Breast epithelium (tissue), 4 donors: ENCODE measurements around the gene SIGLEC10. TPM values are rescaled to one million over a fixed set of nuclear protein-coding genes. Genes with fewer than 3 reads are reported as not detected.

Experiments used
- DNase-seq, 2 donors: peaks; one replicate each; pipeline ENCODE4 v3.0.0-alpha.2; 2019; ENCODE audit warnings: low spot score in 2 of 2
- H3K27ac ChIP-seq, 2 donors: fragments of 200-600 bp; sonication (generic) in 1 of 2; one replicate each; pipeline ENCODE4 v1.5.1; 2016 to 2019; ENCODE audit warnings: mild to moderate bottlenecking in 1 of 2
- H3K27me3 ChIP-seq, 2 donors: fragments of 200-600 bp; sonication (generic) in 1 of 2; one replicate each; pipeline versions ENCODE4 v1.5.1 to v1.6.0; 2017 to 2019; ENCODE audit warnings: control low read depth in 1 of 2, mild to moderate bottlenecking in 1 of 2
- H3K36me3 ChIP-seq: fragments of 200-600 bp; one replicate; pipeline ENCODE4 v1.5.1; 2019
- H3K4me1 ChIP-seq, 2 donors: fragments of 200-600 bp; sonication (generic); one replicate each; pipeline ENCODE4 v1.5.1; 2016 to 2019; ENCODE audit warnings: control low read depth in 1 of 2
- H3K4me3 ChIP-seq, 3 donors: fragments of 200-600 bp; sonication (generic); 1 replicate in 2 of 3; 2 replicates in 1 of 3; pipeline ENCODE4 v1.5.1; 2016 to 2019; ENCODE audit warnings: mild to moderate bottlenecking in 3 of 3, moderate library complexity in 2 of 3
- H3K9me3 ChIP-seq, 2 donors: fragments of 200-600 bp; sonication (generic) in 1 of 2; one replicate each; pipeline ENCODE4 v1.5.1; 2016 to 2019; ENCODE audit warnings: control low read depth in 1 of 2
- CTCF ChIP-seq, 3 donors: fragments of 450-650 bp; IDR thresholded peaks; one replicate each; pipeline ENCODE4 v1.5.1; 2016 to 2017; ENCODE audit warnings: antibody characterized with exemption in 3 of 3, mild to moderate bottlenecking in 3 of 3, moderate library complexity in 3 of 3
- POLR2A ChIP-seq: fragments of 450-650 bp; IDR thresholded peaks from one replicate; pipeline ENCODE4 v1.6.1; 2016; ENCODE audit warnings: antibody characterized with exemption, mild to moderate bottlenecking, moderate library complexity
- POLR2AphosphoS5 ChIP-seq, 3 donors: sonication (generic); formaldehyde crosslinking; IDR thresholded peaks; one replicate each; pipeline ENCODE4 v1.6.1; 2017; ENCODE audit warnings: antibody characterized with exemption in 3 of 3
- intact Hi-C: fragments of 100-400 bp; cut with DNase I; formaldehyde crosslinking; loops from one replicate; pipeline ENCODE4 v1.15.1; 2023; ENCODE audit warnings: low total_unique reads
- total RNA-seq, 3 donors: library from RNA; depleted of rRNA; stranded (reverse); fragments of >200 nt; gene quantifications; one replicate each; pipeline ENCODE4 v1.1.0, GENCODE V29; 2016

SIGLEC10 gene
- total RNA-seq, 3 donors from 2014 or later = 1.8 to 17.0 (median 10.2) TPM

- Histone ChIP-seq H3K27me3 (no peaks in the 10 kb centered on the region), H3K36me3 (no peaks in the 10 kb centered on the region), H3K4me3 (no peak overlapping the region), H3K4me1 (no peaks in the 10 kb centered on the region), H3K27ac (no peak overlapping the region), H3K9me3 (no peaks in the 10 kb centered on the region)
- no peak for DNase-seq
- intact Hi-C loops = no loop called here
- TF ChIP-seq POLR2AphosphoS5 (IDR thresholded peaks at IDR 0.05) (no peak), CTCF (IDR thresholded peaks at IDR 0.05) (no peak), POLR2A (no peak)
These were observed 47.2 kb downstream of the SIGLEC10 start for GRCh38 chr19:51370230-51370629.

GRCh38 chr19:51368366-51369282 is 48.8 kb downstream of the SIGLEC10 start, which contains the start of gene CLDND2:
Gene CLDND2, minus strand, starts transcription at chr19:51369003. Its CDS starts 426 bp downstream, at chr19:51368577.
- TF ChIP-seq POLR2A (no peak), POLR2AphosphoS5 (IDR thresholded peaks at IDR 0.05) (no peak), CTCF (IDR thresholded peaks at IDR 0.05) (no peak)
- intact Hi-C loops = no loop called here

GRCh38 chr19:51367565-51368365 is 49.7 kb downstream of the SIGLEC10 start:
- intact Hi-C loops = no loop called here
- TF ChIP-seq POLR2AphosphoS5 (IDR thresholded peaks at IDR 0.05) (peak in 2 of 3 donors; percentile 30 to 45), POLR2A (no peak)
- H3K9me3 ChIP-seq = no peaks in the 10 kb centered on the region

More at GRCh38 chr19:51368366-51369282, 48.8 kb downstream of the SIGLEC10 start, which contains the start of gene CLDND2:
- no peak for DNase-seq
- Histone ChIP-seq H3K27ac (peak within 1 kb of the TSS; percentile 94), H3K27me3 (no peaks in the 10 kb centered on the region), H3K4me1 (no peaks in the 10 kb centered on the region), H3K36me3 (no peaks in the 10 kb centered on the region), H3K9me3 (no peaks in the 10 kb centered on the region), H3K4me3 (peak within 1 kb of the TSS; percentile 58 to 84 (median 82))

GRCh38 chr19:51367255-51367564 is 50.2 kb downstream of the SIGLEC10 start:
- Histone ChIP-seq H3K36me3 (no peaks in the 10 kb centered on the region), H3K9me3 (no peaks in the 10 kb centered on the region), H3K4me3 (peak overlapping the region; percentile 58 to 84 (median 82)), H3K4me1 (no peaks in the 10 kb centered on the region), H3K27ac (peak overlapping the region; percentile 94), H3K27me3 (no peaks in the 10 kb centered on the region)
- DNase-seq = no peak
- peak in 2 of 3 donors; percentile 17 to 91 for TF ChIP-seq POLR2AphosphoS5 (IDR thresholded peaks at IDR 0.05)
- peak; percentile 77 for TF ChIP-seq POLR2A
- TF ChIP-seq CTCF (IDR thresholded peaks at IDR 0.05) = peak in 1 of 3 donors; percentile 14
- intact Hi-C loops = no loop called here

More at GRCh38 chr19:51367565-51368365, 49.7 kb downstream of the SIGLEC10 start:
- peak overlapping the region; percentile 94 for H3K27ac ChIP-seq
- peak; percentile 97 to 99 for DNase-seq
- H3K4me3 ChIP-seq = peak overlapping the region; percentile 58 to 84 (median 82)
- no peaks in the 10 kb centered on the region for H3K4me1 ChIP-seq
- no peaks in the 10 kb centered on the region for H3K27me3 ChIP-seq
- no peaks in the 10 kb centered on the region for H3K36me3 ChIP-seq

- Histone ChIP-seq H3K4me1 (no peaks in the 10 kb centered on the region), H3K4me3 (peak overlapping the region; percentile 58 to 84 (median 82)), H3K36me3 (no peaks in the 10 kb centered on the region), H3K27me3 (no peaks in the 10 kb centered on the region), H3K9me3 (no peaks in the 10 kb centered on the region), H3K27ac (peak overlapping the region; percentile 94)
- intact Hi-C loops = no loop called here
- TF ChIP-seq CTCF (IDR thresholded peaks at IDR 0.05) (no peak), POLR2A (peak; percentile 58), POLR2AphosphoS5 (IDR thresholded peaks at IDR 0.05) (peak in 2 of 3 donors; percentile 29 to 84)
- peak; percentile 98 to 99 for DNase-seq
These were observed 50.8 kb downstream of the SIGLEC10 start for GRCh38 chr19:51366389-51367254.
